Fibroblast of the aortic adventitia (primary cell): ENCODE results near the gene PDLIM1. TPM values are rescaled to one million over a fixed set of nuclear protein-coding genes. Genes with fewer than 3 reads are reported as not detected.

ENCODE experiments used
- DNase-seq: peaks from one replicate; pipeline ENCODE4 v3.0.0-alpha.2; 2010; ENCODE audit warnings: low read depth
- H3K4me3 ChIP-seq: 2 replicates; pipeline ENCODE4 v1.5.1; 2011; ENCODE audit warnings: low read depth, mild to moderate bottlenecking, control low read depth, low read length, moderate library complexity
- CTCF ChIP-seq: IDR thresholded peaks from 2 replicates; pipeline ENCODE4 v1.5.1; 2011; ENCODE audit warnings: mild to moderate bottlenecking, low read length, control low read depth, inconsistent platforms; ENCODE audit not compliant: insufficient read depth
- total RNA-seq: library from RNA; depleted of rRNA; stranded (reverse); fragments of >200 nt; gene quantifications from 2 replicates; pipeline ENCODE4 v1.2.3, GENCODE V29; 2012; ENCODE audit warnings: low replicate concordance

PDLIM1 gene
- total RNA-seq, 1 donor, result 13.5 TPM

GRCh38 chr10:95284807-95285206, 6.0 kb downstream of the PDLIM1 start:
- no peak for TF ChIP-seq CTCF
- H3K4me3 ChIP-seq, result no peak overlapping the region
- no peak for DNase-seq

- H3K4me3 ChIP-seq, result no peak overlapping the region
- TF ChIP-seq CTCF, result no peak
- DNase-seq, result no peak
Observed at GRCh38 chr10:95282107-95282506, 8.7 kb downstream of the PDLIM1 start.

GRCh38 chr10:95281206-95281605, 9.6 kb downstream of the PDLIM1 start:
- no peak for TF ChIP-seq CTCF
- H3K4me3 ChIP-seq, result no peak overlapping the region
- no peak for DNase-seq

- no peak for TF ChIP-seq CTCF
- no peak for DNase-seq
- H3K4me3 ChIP-seq, result no peak overlapping the region
Observed at GRCh38 chr10:95280637-95281036, 10.2 kb downstream of the PDLIM1 start.

- no peak overlapping the region for H3K4me3 ChIP-seq
- no peak for TF ChIP-seq CTCF
- DNase-seq, result peak; percentile 61
Observed at GRCh38 chr10:95279042-95279820, 11.6 kb downstream of the PDLIM1 start.

- peak; percentile 66 for DNase-seq
- TF ChIP-seq CTCF, result no peak
- no peak overlapping the region for H3K4me3 ChIP-seq
Observed at GRCh38 chr10:95278061-95278988, 12.5 kb downstream of the PDLIM1 start.
